GM23338 (cell line): Measurements from ENCODE around the gene KCNH6. TPM values are rescaled to one million over a fixed set of nuclear protein-coding genes. Genes with fewer than 3 reads are reported as not detected.

Experiments used
- ATAC-seq: fragments of 200-7000 bp; cut with Tn5 transposase; 3 replicates; pipeline ENCODE4 v1.9.1; 2020
- DNase-seq: peaks from one replicate; pipeline ENCODE4 v3.0.0-alpha.2; 2015; ENCODE audit warnings: low spot score
- H2AFZ ChIP-seq: fragments of 200-600 bp; sonication (generic); 2 replicates; pipeline ENCODE4 v1.8.0; 2016; ENCODE audit warnings: antibody characterized with exemption, mild to moderate bottlenecking, moderate library complexity
- H3F3A ChIP-seq: fragments of 200-600 bp; sonication (generic); replicated peaks from 2 replicates; pipeline ENCODE4 v1.8.0; 2017; ENCODE audit warnings: antibody characterized with exemption, mixed run types, low read depth
- H3K27ac ChIP-seq: fragments of 200-600 bp; sonication (generic); 2 replicates; pipeline ENCODE4 v1.6.1; 2016; ENCODE audit warnings: low read depth
- H3K27me3 ChIP-seq: fragments of 200-600 bp; sonication (generic); 2 replicates; pipeline ENCODE4 v1.8.0; 2016; ENCODE audit warnings: mild to moderate bottlenecking, mixed run types, moderate library complexity; ENCODE audit not compliant: insufficient read depth
- H3K36me3 ChIP-seq: fragments of 200-600 bp; sonication (generic); 2 replicates; pipeline ENCODE4 v1.8.0; 2016; ENCODE audit warnings: mild to moderate bottlenecking; ENCODE audit not compliant: insufficient read depth
- H3K4me1 ChIP-seq: fragments of 200-600 bp; sonication (generic); 2 replicates; pipeline ENCODE4 v1.8.0; 2016; ENCODE audit warnings: mild to moderate bottlenecking, moderate library complexity; ENCODE audit not compliant: insufficient read depth
- H3K4me2 ChIP-seq: fragments of 200-600 bp; sonication (generic); 2 replicates; pipeline ENCODE4 v1.7.1; 2017; ENCODE audit warnings: mixed run types
- H3K4me3 ChIP-seq: fragments of 200-600 bp; sonication (generic); 2 replicates; pipeline ENCODE4 v1.6.1; 2016; ENCODE audit warnings: mixed run types
- H3K79me2 ChIP-seq: fragments of 200-600 bp; sonication (generic); replicated peaks from 2 replicates; pipeline ENCODE4 v1.8.0; 2017; ENCODE audit warnings: mild to moderate bottlenecking; ENCODE audit not compliant: insufficient read depth
- H3K9me2 ChIP-seq: fragments of 200-600 bp; sonication (generic); 2 replicates; pipeline ENCODE4 v1.8.0; 2017; ENCODE audit not compliant: insufficient read depth
- H4K20me1 ChIP-seq: fragments of 200-600 bp; sonication (generic); replicated peaks from 2 replicates; pipeline ENCODE4 v1.8.0; 2017; ENCODE audit warnings: mild to moderate bottlenecking; ENCODE audit not compliant: insufficient read depth
- H3K27ac Mint-ChIP-seq: 2 replicates; pipeline ENCODE4 v1.8.0; 2020; ENCODE audit warnings: inconsistent platforms, mild to moderate bottlenecking, moderate library complexity, mixed read lengths
- H3K27me3 Mint-ChIP-seq: 3 replicates; pipeline ENCODE4 v1.8.0; 2022; ENCODE audit warnings: low read depth, mild to moderate bottlenecking, moderate library complexity, mixed read lengths, inconsistent platforms; ENCODE audit not compliant: insufficient read depth, poor library complexity
- H3K36me3 Mint-ChIP-seq: 3 replicates; pipeline ENCODE4 v1.8.0; 2021; ENCODE audit warnings: low read depth, mild to moderate bottlenecking, inconsistent platforms, moderate library complexity, mixed read lengths
- H3K4me1 Mint-ChIP-seq: 3 replicates; pipeline ENCODE4 v1.8.0; 2020; ENCODE audit warnings: mild to moderate bottlenecking, inconsistent platforms, mixed read lengths
- H3K4me3 Mint-ChIP-seq: 3 replicates; pipeline ENCODE4 v1.8.0; 2021; ENCODE audit warnings: moderate library complexity, mild to moderate bottlenecking, inconsistent platforms, mixed read lengths
- H3K9me3 Mint-ChIP-seq: 3 replicates; pipeline ENCODE4 v1.8.0; 2020; ENCODE audit warnings: moderate library complexity, mild to moderate bottlenecking, inconsistent platforms, mixed read lengths
- CREB1 ChIP-seq: fragments of 250-450 bp; sonication (Bioruptor Pico); IDR thresholded peaks from 2 replicates; pipeline ENCODE4 v1.5.0; 2020; ENCODE audit warnings: low read depth, mild to moderate bottlenecking, moderate library complexity
- CTCF ChIP-seq, 2 experiments: fragments of 200-600 bp in 1 of 2; sonication (generic) in 1 of 2; conservative IDR thresholded peaks; 2 replicates each; pipeline versions ENCODE4 v1.5.1 to v1.6.1; 2016 to 2017; ENCODE audit warnings: antibody characterized with exemption in 2 of 2, low read depth in 2 of 2, mild to moderate bottlenecking in 2 of 2, moderate library complexity in 1 of 2
- ETS1 ChIP-seq: IDR thresholded peaks from 2 replicates; pipeline ENCODE4 v1.6.1; 2016; ENCODE audit warnings: antibody characterized with exemption
- EZH2 ChIP-seq: fragments of 200-600 bp; sonication (generic); IDR thresholded peaks from one replicate; pipeline ENCODE4 v1.8.0; 2017; ENCODE audit warnings: antibody characterized with exemption, mild to moderate bottlenecking, low read depth; ENCODE audit not compliant: unreplicated experiment
- EZH2phosphoT487 ChIP-seq: fragments of 200-600 bp; sonication (generic); IDR thresholded peaks from one replicate; pipeline ENCODE4 v1.8.1; 2018; ENCODE audit warnings: antibody characterized with exemption; ENCODE audit not compliant: unreplicated experiment
- JUNB ChIP-seq: IDR thresholded peaks from one replicate; pipeline ENCODE4 v1.6.1; 2016; ENCODE audit warnings: antibody characterized with exemption; ENCODE audit not compliant: unreplicated experiment
- POLR2AphosphoS5 ChIP-seq: IDR thresholded peaks from 2 replicates; pipeline ENCODE4 v1.6.1; 2016; ENCODE audit warnings: antibody characterized with exemption, low read depth
- STAT1 ChIP-seq: IDR thresholded peaks from one replicate; pipeline ENCODE4 v1.6.1; 2016; ENCODE audit warnings: antibody characterized with exemption; ENCODE audit not compliant: unreplicated experiment
- polyA plus RNA-seq: library from polyadenylated mRNA; unstranded; fragments of >200 nt; fragmentation: Nextera tagmentation; extraction: Ambion mirVana; gene quantifications from 2 replicates; pipeline ENCODE4 v1.2.1, GENCODE V29; 2016
- total RNA-seq: library from RNA; depleted of rRNA; stranded (reverse); fragments of >200 nt; shearing (Covaris generic); gene quantifications from 2 replicates; pipeline ENCODE4 v1.2.3, GENCODE V29; 2014
- TF ChIP-seq, protein P1 (sequence below): fragments of 250-450 bp; sonication (Bioruptor Pico); IDR thresholded peaks from 2 replicates; pipeline ENCODE4 v1.5.0; 2020; ENCODE audit warnings: mild to moderate bottlenecking, moderate library complexity

Gene KCNH6
- total and polyA plus RNA-seq, 2 experiments from 2014 or later = 1.3 to 2.8 TPM

DNA sequence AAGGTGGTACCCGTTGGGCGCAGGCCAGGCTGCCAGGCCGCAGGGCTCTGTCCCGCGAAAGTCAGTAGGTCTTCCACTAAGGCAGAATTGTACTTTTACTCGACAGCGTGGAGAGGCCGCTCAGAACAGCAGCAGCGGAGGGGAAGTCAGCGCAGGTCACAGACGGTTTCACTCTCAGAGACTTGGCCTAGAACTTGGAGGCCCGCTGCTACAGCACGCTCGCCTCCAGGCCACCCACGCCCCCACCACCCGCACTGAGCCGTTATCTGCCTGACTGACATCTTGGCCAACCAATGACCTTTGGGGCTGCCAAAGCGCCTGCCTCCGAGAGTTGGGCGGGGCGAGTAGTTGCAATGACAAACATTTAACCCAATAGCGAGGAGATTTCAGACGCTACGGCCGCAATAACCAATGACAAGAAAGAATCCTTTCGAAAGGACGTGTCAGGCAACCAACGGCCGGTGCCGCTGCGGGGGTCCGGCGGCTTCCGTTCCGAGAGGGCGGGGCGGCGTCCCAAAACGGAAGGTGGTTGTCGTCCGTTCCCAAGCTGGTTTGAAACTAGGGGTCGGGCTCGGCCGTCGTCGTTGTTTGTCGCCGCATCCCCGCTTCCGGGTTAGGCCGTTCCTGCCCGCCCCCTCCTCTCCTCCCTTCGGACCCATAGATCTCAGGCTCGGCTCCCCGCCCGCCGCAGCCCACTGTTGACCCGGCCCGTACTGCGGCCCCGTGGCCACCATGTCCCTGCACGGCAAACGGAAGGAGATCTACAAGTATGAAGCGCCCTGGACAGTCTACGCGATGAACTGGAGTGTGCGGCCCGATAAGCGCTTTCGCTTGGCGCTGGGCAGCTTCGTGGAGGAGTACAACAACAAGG lies 27.0 kb downstream of the KCNH6 start, which contains the start of gene DCAF7:
Gene DCAF7, plus strand, starts transcription at position 532 of the 871 bp plus-strand sequence. Its CDS starts 201 bp downstream, at position 733.
- peaks cover 48% of the 10 kb centered on the region for H3K79me2 ChIP-seq
- peak within 1 kb of the TSS; percentile 82 for H3K27ac ChIP-seq
- DNase-seq = peak; percentile 100

More for the DNA sequence above, 27.0 kb downstream of the KCNH6 start, which contains the start of gene DCAF7:
- Histone ChIP-seq H3K27me3 (no peaks in the 10 kb centered on the region), H2AFZ (peak within 1 kb of the TSS; percentile 95), H4K20me1 (peaks cover 26% of the 10 kb centered on the region), H3K4me1 (peaks cover 21% of the 10 kb centered on the region), H3K9me2 (no peaks in the 10 kb centered on the region), H3K36me3 (no peaks in the 10 kb centered on the region), H3F3A (peaks cover 4% of the 10 kb centered on the region; the same call in 1 of the 2 replicates), H3K4me2 (peak within 1 kb of the TSS; percentile 95), H3K4me3 (peak within 1 kb of the TSS; percentile 84)
- H3K9me3 Mint-ChIP-seq = no peaks in the 10 kb centered on the region
- TF ChIP-seq EZH2phosphoT487 = no peak
- TF ChIP-seq CREB1 (CRISPR knock-in tag) = peak; percentile 82
- TF ChIP-seq ETS1 = peak; percentile 12; the same call in 1 of the 2 replicates
- no peak for TF ChIP-seq CTCF (conservative IDR thresholded peaks at IDR 0.05; ENCODE audit: low read depth in 2 of 2)
- peak; percentile 76 for TF ChIP-seq POLR2AphosphoS5
- TF ChIP-seq STAT1 = no peak
- TF ChIP-seq, protein P1, sequence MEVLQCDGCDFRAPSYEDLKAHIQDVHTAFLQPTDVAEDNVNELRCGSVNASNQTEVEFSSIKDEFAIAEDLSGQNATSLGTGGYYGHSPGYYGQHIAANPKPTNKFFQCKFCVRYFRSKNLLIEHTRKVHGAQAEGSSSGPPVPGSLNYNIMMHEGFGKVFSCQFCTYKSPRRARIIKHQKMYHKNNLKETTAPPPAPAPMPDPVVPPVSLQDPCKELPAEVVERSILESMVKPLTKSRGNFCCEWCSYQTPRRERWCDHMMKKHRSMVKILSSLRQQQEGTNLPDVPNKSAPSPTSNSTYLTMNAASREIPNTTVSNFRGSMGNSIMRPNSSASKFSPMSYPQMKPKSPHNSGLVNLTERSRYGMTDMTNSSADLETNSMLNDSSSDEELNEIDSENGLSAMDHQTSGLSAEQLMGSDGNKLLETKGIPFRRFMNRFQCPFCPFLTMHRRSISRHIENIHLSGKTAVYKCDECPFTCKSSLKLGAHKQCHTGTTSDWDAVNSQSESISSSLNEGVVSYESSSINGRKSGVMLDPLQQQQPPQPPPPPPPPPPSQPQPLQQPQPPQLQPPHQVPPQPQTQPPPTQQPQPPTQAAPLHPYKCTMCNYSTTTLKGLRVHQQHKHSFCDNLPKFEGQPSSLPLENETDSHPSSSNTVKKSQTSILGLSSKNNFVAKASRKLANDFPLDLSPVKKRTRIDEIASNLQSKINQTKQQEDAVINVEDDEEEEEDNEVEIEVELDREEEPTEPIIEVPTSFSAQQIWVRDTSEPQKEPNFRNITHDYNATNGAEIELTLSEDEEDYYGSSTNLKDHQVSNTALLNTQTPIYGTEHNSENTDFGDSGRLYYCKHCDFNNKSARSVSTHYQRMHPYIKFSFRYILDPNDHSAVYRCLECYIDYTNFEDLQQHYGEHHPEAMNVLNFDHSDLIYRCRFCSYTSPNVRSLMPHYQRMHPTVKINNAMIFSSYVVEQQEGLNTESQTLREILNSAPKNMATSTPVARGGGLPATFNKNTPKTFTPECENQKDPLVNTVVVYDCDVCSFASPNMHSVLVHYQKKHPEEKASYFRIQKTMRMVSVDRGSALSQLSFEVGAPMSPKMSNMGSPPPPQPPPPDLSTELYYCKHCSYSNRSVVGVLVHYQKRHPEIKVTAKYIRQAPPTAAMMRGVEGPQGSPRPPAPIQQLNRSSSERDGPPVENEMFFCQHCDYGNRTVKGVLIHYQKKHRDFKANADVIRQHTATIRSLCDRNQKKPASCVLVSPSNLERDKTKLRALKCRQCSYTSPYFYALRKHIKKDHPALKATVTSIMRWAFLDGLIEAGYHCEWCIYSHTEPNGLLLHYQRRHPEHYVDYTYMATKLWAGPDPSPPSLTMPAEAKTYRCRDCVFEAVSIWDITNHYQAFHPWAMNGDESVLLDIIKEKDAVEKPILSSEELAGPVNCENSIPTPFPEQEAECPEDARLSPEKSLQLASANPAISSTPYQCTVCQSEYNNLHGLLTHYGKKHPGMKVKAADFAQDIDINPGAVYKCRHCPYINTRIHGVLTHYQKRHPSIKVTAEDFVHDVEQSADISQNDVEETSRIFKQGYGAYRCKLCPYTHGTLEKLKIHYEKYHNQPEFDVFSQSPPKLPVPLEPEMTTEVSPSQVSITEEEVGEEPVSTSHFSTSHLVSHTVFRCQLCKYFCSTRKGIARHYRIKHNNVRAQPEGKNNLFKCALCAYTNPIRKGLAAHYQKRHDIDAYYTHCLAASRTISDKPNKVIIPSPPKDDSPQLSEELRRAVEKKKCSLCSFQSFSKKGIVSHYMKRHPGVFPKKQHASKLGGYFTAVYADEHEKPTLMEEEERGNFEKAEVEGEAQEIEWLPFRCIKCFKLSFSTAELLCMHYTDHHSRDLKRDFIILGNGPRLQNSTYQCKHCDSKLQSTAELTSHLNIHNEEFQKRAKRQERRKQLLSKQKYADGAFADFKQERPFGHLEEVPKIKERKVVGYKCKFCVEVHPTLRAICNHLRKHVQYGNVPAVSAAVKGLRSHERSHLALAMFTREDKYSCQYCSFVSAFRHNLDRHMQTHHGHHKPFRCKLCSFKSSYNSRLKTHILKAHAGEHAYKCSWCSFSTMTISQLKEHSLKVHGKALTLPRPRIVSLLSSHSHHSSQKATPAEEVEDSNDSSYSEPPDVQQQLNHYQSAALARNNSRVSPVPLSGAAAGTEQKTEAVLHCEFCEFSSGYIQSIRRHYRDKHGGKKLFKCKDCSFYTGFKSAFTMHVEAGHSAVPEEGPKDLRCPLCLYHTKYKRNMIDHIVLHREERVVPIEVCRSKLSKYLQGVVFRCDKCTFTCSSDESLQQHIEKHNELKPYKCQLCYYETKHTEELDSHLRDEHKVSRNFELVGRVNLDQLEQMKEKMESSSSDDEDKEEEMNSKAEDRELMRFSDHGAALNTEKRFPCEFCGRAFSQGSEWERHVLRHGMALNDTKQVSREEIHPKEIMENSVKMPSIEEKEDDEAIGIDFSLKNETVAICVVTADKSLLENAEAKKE (CRISPR knock-in tag) = no peak
- no peak for TF ChIP-seq JUNB
- TF ChIP-seq EZH2 = no peak
- H3K4me3 Mint-ChIP-seq = peak within 1 kb of the TSS; percentile 97
- peaks cover 9% of the 10 kb centered on the region for H3K27me3 Mint-ChIP-seq
- H3K36me3 Mint-ChIP-seq = peaks cover 3% of the 10 kb centered on the region; the same call in 1 of the 3 replicates
- peaks cover 16% of the 10 kb centered on the region; the same call in 2 of the 3 replicates for H3K4me1 Mint-ChIP-seq
- peak within 1 kb of the TSS; percentile 98 for H3K27ac Mint-ChIP-seq
- peak; percentile 90 for ATAC-seq
